ENCODE measurements around the gene MAP3K2. TPM values are rescaled to one million over a fixed set of nuclear protein-coding genes. Genes with fewer than 3 reads are reported as not detected.
"Not testable (repeated sequence)": the region's sequence is repeated elsewhere in the genome, so short reads cannot be mapped to it uniquely, and the experiment has no call there.

The MAP3K2 gene
- total RNA-seq, 1 donor from 2014 or later = 66.1 TPM

DNA sequence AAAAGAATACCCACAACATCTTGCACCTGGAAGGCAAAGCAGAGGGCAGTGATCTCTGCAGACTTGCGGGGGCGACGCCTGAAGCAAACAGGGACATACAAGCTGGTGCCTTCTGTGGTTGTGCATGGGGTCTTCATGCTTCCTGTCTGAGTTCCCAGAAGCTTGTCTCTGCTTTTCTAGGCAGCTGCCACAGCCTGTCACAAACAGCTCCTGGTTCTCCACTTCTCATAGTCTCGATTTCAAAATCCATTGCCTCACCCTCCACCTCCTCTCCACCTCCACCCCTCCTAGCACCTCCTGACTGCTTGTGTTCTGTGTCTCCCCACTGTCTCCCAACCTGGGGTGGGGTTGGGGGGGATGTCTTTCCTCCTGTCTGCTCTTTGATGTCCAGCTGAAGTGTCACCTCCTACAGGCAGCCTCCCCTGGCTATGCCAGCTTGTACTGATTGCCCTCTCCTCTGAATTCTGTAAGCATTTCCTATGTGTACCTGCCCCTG lies 28.8 kb upstream of the MAP3K2 start:
- peak overlapping the region; percentile 71 for H3K4me3 Mint-ChIP-seq
- DNase-seq (ENCODE audit: low spot score) = no peak
- peaks cover 21% of the 10 kb centered on the region for H3K27me3 Mint-ChIP-seq (ENCODE audit: insufficient read depth)
- intact Hi-C loops (cut with micrococcal nuclease) = loop anchor here (1.0 kb wide), 4 partner anchors 29 to 92 kb away; partner anchors contain the start of gene MAP3K2
- H3K27ac Mint-ChIP-seq = no peak overlapping the region
- H3K9me3 Mint-ChIP-seq = no peaks in the 10 kb centered on the region
- H3K36me3 Mint-ChIP-seq (ENCODE audit: low read depth) = peaks cover 2% of the 10 kb centered on the region
- peaks cover 43% of the 10 kb centered on the region for H3K4me1 Mint-ChIP-seq (ENCODE audit: low read depth)

DNA sequence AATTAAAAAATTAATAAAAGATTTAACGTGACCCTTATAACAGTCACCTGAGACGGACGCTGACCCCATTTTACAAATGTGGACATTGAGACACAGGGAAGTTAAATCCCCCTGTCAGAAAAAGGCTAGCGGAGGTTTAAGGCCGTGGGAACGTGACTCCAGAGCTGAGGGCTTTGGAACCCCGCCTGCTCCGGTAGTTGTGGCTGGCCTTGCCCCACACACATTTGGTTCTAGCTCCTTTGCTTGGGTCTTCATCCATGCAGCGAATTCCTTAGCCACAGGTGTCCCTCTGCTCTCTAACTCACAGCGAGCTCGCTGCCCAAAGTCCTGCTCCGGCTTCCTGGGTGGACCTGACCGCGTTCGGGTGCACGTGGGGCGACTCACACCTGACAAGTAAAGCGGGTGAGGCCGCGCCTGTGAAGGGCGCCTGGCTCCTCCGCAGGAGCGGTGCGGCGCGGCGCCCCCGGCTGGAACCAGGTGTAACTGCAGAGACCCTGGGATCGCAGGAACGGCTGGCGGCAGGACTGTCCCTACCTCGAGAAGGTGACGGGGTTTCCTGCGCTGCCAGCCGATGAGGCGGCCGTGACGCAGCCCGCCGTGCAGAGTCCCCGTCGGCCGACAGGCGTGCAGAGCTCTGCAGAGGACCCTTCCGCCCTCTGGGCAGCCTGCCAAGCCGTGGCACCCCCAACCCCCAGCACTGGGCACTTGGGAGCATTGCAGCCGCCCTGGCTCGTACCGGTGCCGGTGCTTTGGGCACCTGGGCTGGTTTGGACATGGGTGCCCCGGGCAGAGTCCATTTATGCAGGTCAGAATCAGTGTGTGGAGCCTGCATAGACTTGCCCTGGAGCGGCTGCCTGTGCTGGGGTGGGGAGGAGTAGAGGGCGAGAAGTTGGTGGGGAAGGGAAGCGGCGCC lies 28.1 kb upstream of the MAP3K2 start:
- Mint-ChIP-seq H3K4me1 (ENCODE audit: low read depth) (peaks cover 51% of the 10 kb centered on the region), H3K27me3 (ENCODE audit: insufficient read depth) (peaks cover 14% of the 10 kb centered on the region), H3K9me3 (no peaks in the 10 kb centered on the region), H3K4me3 (peak overlapping the region; percentile 71), H3K36me3 (ENCODE audit: low read depth) (peaks cover 2% of the 10 kb centered on the region), H3K27ac (peak overlapping the region; percentile 29)
- intact Hi-C loops (cut with micrococcal nuclease) = loop anchor here (1.0 kb wide), 4 partner anchors 29 to 92 kb away; partner anchors contain the start of gene MAP3K2
- peak; percentile 67 for DNase-seq (ENCODE audit: low spot score)

DNA sequence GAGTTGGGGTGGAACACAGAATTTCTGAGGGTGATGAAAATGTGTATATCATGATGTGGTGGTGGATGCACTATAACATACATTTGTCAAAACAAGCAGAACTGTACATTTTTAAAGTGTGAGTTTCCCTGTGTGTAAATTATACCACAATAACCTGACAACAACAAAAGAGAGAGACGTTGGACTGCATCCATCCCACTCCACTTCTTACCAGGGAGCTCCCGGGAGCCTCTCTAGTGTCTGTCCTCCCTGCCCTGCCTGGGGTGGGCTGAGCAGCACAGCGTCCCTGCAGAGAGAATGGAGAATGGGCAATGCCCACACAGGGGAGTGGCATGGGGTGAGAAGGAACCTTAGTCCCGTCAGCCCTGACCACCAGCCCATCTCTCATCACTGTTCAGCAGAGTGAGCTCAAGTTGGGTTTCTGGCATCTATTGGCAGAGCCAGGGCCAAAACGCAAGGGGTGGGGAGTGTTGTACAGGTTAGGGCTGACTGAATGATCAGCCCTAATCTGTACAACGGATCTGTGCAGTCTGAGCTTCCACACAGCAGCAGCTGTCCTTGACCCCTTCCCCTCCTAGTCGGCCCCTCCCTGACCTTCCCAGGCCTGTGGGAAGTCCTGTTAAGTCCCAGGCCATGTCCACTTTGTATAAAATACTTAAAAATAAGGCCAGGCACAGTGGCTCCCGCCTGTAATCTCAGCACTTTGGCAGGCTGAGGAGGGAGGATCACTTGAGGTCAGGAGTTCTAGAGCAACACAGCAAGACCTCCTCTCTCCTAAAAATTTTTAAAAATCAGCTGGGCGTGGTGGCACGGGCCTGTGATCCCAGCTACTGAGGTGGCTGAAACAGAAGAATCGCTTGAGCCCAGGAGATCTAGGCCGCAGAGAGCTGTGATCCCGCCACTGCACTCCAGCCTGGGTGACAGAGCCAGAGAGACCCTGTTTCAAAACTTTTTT lies 27.1 kb upstream of the MAP3K2 start:
- no peak overlapping the region for H3K27ac Mint-ChIP-seq
- H3K4me1 Mint-ChIP-seq (ENCODE audit: low read depth) = peaks cover 58% of the 10 kb centered on the region
- H3K27me3 Mint-ChIP-seq (ENCODE audit: insufficient read depth) = peaks cover 8% of the 10 kb centered on the region
- no peaks in the 10 kb centered on the region for H3K9me3 Mint-ChIP-seq
- intact Hi-C loops (cut with micrococcal nuclease) = no loop called here
- H3K4me3 Mint-ChIP-seq = peak overlapping the region; percentile 25
- no peak for DNase-seq (ENCODE audit: low spot score)
- H3K36me3 Mint-ChIP-seq (ENCODE audit: low read depth) = peaks cover 3% of the 10 kb centered on the region

DNA sequence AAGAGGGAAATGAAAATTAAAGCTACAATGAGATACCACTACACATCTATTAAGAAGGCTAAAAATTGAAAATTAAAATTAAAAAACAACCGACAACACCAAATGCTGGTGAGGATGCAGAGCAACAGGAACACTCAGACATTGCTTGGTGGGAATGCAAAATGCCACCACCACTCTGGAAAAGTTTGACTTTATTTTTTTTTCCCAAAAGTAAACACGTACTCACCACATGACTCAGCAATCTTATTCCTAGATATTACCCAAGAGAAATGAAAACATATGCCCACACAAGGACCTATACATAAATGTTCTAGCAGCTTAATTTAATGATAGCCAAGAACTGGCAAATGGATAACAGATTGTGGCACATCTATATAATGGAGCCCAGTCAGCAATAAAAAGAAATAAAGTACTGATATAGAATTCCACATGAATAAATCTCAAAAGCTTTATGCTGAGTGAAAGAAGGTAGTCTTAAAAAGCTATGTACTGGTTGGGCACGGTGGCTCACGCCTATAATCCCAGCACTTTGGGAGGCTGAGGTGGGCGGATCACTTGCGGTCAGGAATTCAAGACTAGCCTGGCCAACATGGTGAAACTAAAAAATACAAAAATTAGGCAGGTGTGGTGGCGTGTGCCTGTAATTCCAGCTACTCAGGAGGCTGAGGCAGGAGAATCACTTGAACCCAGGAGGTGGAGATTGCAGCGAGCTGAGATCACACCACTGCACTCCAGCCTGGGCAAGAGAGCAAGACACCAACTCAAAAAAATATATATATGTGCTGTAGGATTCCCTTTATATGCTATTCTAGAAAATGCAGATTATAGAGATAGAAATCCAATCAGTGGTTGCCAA lies 26.2 kb upstream of the MAP3K2 start:
- Mint-ChIP-seq H3K27me3 (ENCODE audit: insufficient read depth) (peaks cover 8% of the 10 kb centered on the region), H3K9me3 (no peaks in the 10 kb centered on the region), H3K36me3 (ENCODE audit: low read depth) (peaks cover 3% of the 10 kb centered on the region), H3K27ac (peak overlapping the region; percentile 56), H3K4me3 (no peak overlapping the region), H3K4me1 (ENCODE audit: low read depth) (peaks cover 60% of the 10 kb centered on the region)
- intact Hi-C loops (cut with micrococcal nuclease) = no loop called here
- no peak for DNase-seq (ENCODE audit: low spot score)

DNA sequence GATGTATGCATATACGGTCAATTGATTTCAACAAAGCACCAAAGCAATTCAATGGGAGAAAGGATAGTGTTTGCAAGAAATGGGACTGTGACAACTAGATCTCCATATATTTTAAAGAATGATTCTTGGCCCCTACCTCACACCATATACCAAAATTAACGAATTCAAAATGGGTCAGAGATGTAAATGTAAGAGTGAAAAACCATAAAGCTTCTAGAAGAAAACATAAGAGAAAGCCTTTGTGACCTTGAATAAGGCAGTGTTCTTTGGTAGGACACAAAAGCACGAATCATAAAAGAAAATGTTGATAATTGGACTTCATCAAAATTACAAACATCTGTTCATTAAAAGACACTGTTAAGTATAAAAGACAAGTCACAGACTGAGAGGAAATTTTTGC lies 25.4 kb upstream of the MAP3K2 start:
- Mint-ChIP-seq H3K4me3 (no peak overlapping the region), H3K36me3 (ENCODE audit: low read depth) (peaks cover 3% of the 10 kb centered on the region), H3K9me3 (no peaks in the 10 kb centered on the region), H3K27me3 (ENCODE audit: insufficient read depth) (peaks cover 8% of the 10 kb centered on the region), H3K4me1 (ENCODE audit: low read depth) (peaks cover 60% of the 10 kb centered on the region), H3K27ac (no peak overlapping the region)
- DNase-seq (ENCODE audit: low spot score) = no peak
- intact Hi-C loops (cut with micrococcal nuclease) = no loop called here

DNA sequence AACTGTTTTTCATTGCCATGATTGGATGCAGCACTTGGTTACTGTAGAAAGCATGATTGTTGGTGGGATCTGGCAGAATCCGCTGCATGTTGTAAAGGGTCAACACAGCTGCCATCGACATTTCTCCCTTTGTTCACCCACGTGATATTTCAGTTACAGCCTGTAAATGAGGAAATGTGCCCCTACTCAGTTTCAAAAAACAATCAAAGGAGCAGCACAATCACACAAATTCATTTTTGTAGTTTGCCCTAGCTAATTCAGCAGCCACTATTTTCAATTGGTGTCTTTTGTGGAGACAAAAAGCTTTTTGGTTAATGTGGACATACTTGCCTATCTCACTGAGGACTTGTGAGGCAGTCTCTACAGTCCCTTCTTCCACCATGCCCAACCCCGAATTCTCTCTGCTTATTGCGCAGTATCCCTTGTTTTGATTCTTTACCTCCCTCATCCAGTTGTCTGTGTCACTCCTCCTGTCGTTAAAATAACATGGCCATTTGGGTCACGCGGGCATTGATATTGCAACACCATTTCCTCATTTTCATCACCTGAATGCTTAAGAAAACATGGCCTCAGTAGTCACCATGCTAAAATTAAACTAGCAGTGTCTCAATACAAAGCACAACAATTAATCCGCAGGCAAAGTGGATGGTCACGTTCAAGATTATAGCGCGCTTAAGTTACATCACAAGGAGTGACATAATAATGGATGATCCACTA lies 24.0 kb upstream of the MAP3K2 start:
- Mint-ChIP-seq H3K4me1 (ENCODE audit: low read depth) (peaks cover 56% of the 10 kb centered on the region), H3K36me3 (ENCODE audit: low read depth) (peaks cover 3% of the 10 kb centered on the region), H3K4me3 (no peak overlapping the region), H3K27me3 (ENCODE audit: insufficient read depth) (peaks cover 7% of the 10 kb centered on the region), H3K9me3 (no peaks in the 10 kb centered on the region), H3K27ac (peak overlapping the region; percentile 41)
- intact Hi-C loops (cut with micrococcal nuclease) = loop anchor here (1.0 kb wide), 4 partner anchors 24 to 151 kb away; partner anchors contain the start of gene IWS1
- DNase-seq (ENCODE audit: low spot score) = no peak

DNA sequence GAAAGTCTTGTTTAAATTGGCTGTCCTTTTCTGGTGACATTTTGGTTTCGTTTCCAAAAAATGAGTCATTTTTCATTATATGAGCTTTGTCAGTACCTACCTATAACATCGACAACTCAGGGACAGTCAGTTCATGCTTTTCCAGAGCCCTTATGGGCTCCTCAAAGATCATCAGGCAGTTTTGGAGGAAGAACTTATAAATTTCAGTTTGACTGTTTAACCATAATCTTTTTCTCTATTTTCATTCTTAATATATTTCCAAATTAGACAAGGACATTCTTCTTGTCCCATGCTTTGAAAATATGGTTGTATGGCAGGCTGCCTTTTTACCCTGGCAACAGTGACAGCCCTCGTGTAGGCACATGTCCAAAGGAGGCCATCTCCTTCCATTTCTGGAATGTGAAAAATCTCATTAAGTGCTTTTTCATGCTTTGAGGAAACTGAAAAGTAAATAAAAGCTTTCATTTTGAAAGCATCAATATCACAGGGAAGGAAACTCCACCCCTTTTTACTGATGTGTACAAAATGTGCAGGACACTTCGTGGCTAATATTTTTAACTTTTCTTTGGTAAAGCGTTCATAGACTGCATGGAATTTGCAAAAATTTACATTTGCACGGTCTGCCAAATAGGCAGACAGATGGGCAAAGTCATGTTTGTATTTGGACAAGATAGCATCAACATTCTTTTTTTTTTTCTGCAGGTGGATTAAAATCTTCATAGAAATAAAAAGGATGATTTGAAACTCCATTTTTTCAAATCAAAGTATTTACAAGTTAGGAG lies 23.3 kb upstream of the MAP3K2 start:
- Mint-ChIP-seq H3K4me1 (ENCODE audit: low read depth) (peaks cover 48% of the 10 kb centered on the region), H3K36me3 (ENCODE audit: low read depth) (peaks cover 3% of the 10 kb centered on the region), H3K9me3 (no peaks in the 10 kb centered on the region), H3K4me3 (peak overlapping the region; percentile 76), H3K27ac (peak overlapping the region; percentile 98), H3K27me3 (ENCODE audit: insufficient read depth) (peaks cover 4% of the 10 kb centered on the region)
- DNase-seq (ENCODE audit: low spot score) = no peak
- intact Hi-C loops (cut with micrococcal nuclease) = loop anchor here (1.0 kb wide), 5 partner anchors 23 to 152 kb away; partner anchors contain the start of gene IWS1

DNA sequence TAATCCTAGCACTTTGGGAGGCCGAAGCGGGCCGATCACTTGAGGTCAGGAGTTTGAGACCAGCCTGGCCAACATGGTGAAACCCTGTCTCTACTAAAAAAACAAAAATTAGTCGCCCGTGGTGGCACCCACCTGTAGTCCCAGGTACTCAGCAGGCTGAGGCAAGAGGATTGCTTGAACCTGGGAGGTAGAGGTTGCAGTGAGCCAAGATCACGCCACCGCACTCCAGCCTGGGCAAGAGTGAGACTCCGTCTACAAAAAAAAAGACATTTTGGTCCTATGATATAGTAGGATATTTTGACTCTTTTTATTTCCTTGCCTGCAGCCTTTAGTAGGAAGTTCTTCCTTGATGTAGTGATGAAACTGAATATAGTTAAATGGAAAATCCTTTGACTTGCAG lies 21.9 kb upstream of the MAP3K2 start:
- not testable (repeated sequence) for DNase-seq (ENCODE audit: low spot score); H3K4me3 Mint-ChIP-seq; H3K27me3 Mint-ChIP-seq (ENCODE audit: insufficient read depth); H3K9me3 Mint-ChIP-seq; H3K36me3 Mint-ChIP-seq (ENCODE audit: low read depth)
- Mint-ChIP-seq H3K4me1 (ENCODE audit: low read depth) (peaks cover 40% of the 10 kb centered on the region), H3K27ac (peak overlapping the region; percentile 66)
- intact Hi-C loops (cut with micrococcal nuclease) = loop anchor here (1.0 to 5.0 kb wide), 2 partner anchors 54 to 293 kb away; partner anchors contain the start of gene SFT2D3

DNA sequence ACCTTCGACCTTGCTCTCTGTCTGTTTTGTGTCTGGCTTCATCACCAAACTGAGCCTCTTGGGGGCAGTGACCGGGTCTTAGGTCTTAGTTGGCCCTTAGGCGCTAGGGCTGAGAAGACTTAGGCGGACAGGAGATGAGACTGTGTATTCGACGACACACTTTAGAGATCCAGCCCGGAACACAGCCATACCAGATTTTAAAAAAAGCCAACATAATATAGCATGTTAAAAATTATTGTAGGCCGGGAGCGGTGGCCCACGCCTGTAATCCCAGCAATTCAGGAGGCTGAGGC lies 21.0 kb upstream of the MAP3K2 start:
- peak overlapping the region; percentile 67 for H3K27ac Mint-ChIP-seq
- DNase-seq (ENCODE audit: low spot score) = no peak
- no peaks in the 10 kb centered on the region for H3K9me3 Mint-ChIP-seq
- H3K27me3 Mint-ChIP-seq (ENCODE audit: insufficient read depth) = peaks cover 11% of the 10 kb centered on the region
- H3K36me3 Mint-ChIP-seq (ENCODE audit: low read depth) = peaks cover 3% of the 10 kb centered on the region
- intact Hi-C loops (cut with micrococcal nuclease) = loop anchor here (5.0 kb wide), 1 partner anchor 294 kb away; the partner anchor contains the start of gene SFT2D3
- peaks cover 33% of the 10 kb centered on the region for H3K4me1 Mint-ChIP-seq (ENCODE audit: low read depth)
- peak overlapping the region; percentile 37 for H3K4me3 Mint-ChIP-seq

DNA sequence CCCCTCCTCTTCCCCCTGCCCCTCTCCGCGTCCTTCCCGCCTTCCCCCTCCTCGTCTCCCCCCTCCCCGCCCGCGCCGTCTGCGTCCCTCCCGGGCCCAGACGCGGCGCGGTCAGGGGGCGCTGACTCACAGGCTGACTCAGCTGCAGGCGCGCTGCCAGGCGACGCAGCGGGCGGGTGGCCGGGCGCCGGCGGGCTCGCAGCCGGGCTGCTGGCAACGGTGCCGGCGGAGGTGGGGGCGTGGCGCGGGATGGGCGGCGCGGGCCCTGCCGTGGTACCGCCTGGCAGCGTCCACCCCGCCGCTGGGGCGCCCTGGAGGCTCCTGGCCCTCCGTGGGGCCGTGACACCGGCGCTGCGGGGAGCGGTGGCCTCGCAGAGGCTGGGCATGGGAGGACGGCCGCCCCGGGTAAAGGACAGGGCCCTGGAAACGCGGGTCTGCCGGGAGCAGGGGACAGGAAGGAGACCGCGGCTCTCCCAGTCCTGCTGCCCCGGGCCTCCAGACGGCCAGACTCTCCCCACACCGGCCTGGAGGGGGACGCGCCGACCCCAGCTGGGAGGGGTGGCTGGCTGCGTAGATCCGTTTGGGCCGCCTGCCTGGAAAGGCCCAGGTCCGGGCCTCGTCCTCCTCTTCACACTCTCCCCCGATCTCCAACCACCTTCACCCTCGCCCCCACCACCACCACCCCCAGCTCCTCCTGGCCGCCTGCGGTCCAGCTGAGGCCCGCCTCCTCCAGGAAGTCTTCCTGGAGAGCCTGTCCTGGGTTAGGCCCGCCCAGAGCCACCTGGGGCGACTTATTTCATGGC lies 20.4 kb upstream of the MAP3K2 start:
- peaks cover 3% of the 10 kb centered on the region for H3K36me3 Mint-ChIP-seq (ENCODE audit: low read depth)
- peak overlapping the region; percentile 71 for H3K27ac Mint-ChIP-seq
- intact Hi-C loops (cut with micrococcal nuclease) = loop anchor here (5.0 kb wide), 1 partner anchor 294 kb away; the partner anchor contains the start of gene SFT2D3
- H3K4me1 Mint-ChIP-seq (ENCODE audit: low read depth) = peaks cover 28% of the 10 kb centered on the region
- peaks cover 15% of the 10 kb centered on the region for H3K27me3 Mint-ChIP-seq (ENCODE audit: insufficient read depth)
- DNase-seq (ENCODE audit: low spot score) = peak; percentile 80
- H3K9me3 Mint-ChIP-seq = no peaks in the 10 kb centered on the region
- H3K4me3 Mint-ChIP-seq = peak overlapping the region; percentile 53
